DLD1 (cell line): ENCODE results near the gene PDIA5.

Experiments used
- in situ Hi-C: cut with HindIII; loops from 2 replicates; pipeline ENCODE4 v1.10.0; 2017; ENCODE audit warnings: low sequenced_read_pairs

The PDIA5 gene

DNA sequence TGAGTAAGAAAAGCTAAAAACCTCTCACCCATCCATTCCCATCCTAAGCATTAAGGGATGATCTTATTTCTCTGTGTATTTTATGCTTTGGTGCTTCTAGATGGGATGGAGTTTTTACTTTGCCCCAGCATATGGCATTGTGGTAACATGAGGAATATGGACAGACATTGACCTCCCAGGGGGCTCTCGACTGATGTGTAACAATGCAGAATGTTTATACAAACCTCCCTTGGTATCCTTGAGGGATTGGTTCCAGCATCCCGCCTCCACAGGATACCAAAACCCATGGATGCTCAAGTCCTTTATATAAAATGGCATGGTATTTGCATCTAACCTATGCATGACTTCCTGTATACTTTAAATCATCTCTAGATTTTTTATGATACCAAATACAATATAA, 21.6 kb downstream of the PDIA5 start:
- in situ Hi-C loops: no loop called here

DNA sequence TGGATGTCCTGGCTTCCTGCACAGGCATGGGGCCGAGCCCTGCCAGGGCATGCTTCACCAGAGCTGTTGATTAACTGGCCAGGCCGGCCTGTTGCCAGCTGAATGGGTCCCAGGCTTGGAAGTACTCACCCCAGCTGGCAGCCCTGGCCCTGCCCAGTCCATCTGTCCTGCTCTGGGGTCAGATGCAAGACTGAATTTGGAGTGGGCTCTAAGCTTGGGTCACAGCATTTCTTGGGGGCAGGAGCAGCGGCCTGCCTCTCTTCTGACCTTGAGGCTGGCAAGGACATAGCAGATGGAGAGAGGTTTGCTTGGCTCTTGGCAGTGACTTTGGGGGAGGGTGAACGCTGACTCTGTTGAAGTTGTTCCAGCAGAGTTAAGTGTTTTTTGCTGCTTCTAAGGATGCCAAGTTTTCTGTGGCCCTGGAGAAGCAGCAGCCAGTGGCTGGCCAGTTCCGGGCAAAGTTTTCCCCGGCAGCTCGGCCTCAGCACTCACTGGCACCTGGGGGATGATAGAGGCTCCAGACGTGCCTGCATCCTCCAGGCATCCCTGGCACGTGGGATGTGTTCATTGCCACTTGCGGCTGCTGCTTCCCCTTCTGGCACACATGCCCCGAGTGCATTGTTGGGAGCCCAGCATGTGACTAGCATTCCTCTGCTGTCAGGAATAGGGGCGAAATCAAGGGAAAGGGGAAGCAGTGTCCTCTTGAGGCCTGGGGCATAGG, 22.9 kb downstream of the PDIA5 start:
- in situ Hi-C loops: no loop called here

DNA sequence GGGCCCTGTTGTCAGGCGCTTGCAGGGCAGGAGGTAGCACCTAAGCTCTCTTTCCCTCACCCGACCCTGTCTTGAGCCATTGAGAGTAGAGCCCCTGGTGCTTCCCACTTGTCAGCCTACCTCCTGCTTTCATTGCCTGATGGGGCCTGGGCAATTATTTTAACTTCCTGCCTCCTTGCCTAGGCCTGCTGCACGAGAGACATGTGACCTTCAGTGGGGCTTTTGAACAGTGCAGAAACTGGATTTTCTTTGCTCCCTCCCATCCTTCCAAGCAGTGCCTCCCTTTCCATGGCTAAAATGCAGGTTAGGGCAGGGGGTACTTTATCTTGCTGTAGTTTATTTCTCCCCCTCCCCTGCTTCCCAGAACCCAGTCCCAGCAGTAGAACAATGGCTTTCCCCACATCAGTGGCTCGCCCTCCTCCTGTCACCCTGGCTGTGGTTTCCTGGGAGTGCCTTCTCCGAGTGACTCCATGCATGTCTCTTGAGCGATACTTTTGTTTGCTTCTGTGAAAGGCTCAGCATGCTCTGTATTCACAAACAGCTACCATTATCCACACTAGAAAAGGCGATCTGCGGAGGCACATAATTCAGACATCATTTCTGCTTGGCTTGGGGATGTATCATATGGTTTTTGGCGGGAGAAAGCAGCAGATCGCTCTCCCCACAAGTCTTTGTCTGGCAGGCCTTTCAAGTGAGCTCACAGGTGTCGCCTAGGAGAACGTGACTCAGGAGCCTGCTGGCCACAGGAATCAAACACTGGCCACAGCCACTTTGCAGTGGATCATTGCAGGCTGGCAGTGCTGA, 24.1 kb downstream of the PDIA5 start:
- in situ Hi-C loops: no loop called here

DNA sequence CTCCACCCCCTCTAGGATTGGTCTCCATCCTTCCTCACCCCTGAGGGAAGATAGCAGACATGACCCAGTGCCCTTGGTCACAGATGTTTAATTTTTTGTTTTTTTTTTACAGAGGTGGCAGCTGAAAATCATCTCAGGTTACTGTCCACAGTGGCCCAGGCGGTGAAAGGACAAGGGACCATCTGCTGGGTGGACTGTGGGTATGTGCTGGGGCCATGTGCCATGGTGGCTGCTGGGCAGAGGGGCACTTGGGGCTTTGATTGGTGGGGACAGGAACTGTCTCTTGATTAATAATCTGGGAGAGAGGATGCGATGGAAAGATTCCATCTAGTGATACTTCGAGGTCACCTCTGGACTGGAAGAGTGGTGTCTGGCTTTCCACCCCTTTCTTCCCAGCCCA, 25.4 kb downstream of the PDIA5 start:
- in situ Hi-C loops: no loop called here

DNA sequence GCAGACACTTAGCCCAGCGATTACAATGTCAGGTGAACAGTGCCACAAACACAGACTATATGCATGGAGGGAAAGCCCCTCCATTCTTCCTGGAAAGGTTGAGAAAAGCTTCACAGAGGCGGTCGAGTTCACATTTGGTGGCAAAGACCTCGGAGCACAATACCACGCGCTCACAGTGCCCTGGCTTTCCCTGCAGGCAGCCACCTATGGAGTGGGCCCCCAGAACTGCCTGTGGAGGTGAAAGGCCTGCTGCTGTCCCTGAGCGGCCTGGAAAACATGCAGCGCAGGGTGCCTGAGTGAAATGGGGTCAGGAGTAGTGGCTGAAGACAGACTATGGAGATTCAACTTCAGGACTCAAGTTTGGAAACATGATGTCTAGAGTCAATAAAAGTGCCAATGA, 26.9 kb downstream of the PDIA5 start:
- in situ Hi-C loops: no loop called here

DNA sequence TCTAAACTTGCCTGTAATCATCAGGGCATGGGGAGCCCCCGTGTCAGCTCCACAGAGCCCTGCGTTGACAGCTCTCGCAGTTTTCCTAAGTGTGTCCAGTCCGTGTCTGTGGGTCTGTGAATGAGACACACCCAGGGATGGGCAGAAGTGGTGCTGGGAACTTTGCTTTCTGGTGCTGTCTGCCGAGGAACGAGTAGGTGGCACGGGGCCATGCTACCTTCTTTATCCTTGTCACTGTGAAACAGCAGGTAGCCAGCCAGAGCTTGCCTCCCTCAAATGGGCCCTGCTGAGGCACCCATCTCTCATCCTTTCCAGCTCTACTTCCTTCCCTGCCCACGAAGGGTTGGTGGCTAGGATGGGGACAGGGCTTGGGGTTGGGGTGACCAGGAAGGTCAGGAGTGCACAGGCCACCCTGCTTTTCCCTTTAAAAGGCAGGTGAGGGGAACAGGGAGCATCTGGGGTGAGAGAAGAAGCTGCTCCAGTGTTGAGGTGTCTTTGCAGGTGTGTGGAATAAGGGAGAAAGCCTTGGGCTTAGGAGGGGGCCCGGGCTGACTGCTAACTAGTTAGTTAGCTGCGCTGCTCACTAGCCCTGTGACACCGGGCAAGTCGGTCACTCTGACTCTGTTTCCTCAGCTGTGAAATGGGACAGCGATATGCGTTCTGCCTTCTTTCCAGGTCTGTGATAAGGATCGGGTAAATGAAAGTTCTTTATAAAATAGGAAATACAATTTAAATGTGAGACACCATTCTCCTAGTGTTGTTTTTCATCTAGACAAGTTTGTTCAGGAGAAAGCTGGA, 27.9 kb downstream of the PDIA5 start:
- in situ Hi-C loops: no loop called here

DNA sequence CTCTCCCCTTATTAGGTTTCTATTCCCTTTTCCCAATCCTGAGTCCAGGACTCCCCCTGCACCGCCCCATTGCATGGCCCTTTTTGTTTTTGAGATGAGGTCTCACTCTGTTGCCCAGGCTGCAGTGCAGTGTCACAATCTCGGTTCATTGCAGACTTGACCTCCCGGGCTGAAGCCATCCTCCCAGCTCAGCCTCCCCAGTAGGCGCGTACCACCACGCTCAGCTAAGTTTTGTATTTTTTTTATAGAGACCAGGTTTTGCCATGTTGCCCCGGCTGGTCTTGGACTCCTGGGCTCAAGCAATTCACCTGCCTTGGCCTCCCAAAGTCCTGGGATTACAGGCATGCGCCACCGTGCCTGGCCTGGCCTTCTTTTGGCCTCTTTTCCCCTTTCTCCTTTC, 29.3 kb downstream of the PDIA5 start:
- in situ Hi-C loops: no loop called here

DNA sequence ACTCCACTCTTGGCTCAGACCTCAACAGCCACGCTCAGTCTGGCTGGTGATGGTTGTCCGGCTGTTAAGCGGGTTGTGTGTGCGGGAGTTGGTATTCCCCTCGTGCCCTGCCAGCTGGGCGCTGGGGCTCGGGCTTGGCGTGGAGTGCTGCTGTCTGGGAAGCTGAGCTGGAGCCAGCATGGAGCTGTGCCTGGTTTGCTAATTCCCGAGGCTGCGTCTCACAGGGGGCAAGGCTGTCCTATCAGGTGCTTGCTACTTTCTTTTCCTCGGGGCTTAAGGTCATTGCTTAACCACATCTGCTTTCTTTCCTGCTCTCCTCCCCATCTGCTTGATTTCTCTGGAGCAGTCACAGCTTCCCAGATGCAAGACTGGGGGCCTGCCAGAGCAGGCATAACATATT, 29.9 kb downstream of the PDIA5 start:
- in situ Hi-C loops: no loop called here

DNA sequence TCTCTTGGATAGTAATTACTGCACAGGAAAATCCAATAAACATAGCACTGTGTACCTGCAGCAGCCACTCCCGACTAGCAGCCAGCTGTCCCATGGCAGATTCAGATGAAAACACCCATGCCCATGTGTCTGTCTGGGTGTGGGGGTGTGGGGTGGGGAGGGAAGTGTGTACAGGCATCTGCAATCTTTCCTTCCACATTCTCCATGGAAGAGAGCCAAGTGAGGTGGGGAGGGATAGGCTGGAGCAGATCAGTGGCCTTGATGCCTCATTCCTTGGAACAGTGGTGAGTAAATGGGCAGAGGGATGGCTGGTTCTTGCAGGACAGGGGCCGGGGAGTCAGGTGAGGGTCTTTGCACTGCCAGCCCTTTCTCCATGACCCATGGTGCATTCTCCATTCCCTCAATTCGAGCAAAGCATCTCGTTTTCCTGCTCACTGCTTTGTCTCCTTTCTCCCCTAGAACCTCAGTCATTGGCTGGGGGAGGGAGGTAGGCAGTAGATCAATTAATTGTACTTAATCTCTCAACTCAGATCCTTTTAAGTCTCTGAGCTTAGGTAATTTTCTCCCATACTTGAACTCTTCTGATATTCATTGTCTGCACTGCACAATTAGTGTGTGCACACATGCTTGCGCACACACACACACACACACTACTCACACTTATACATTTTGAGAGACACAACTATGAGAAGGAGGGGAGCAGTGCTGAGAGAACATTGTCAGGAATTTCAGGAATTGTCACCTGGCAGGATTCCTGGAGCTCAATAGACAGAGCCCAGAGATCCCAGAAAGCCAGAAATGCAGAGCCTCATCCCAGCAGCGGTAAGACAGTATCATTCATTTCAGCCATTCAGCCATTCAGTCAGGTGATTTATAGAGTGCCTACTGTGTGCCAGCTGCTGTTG, 31.9 kb downstream of the PDIA5 start:
- in situ Hi-C loops: no loop called here

DNA sequence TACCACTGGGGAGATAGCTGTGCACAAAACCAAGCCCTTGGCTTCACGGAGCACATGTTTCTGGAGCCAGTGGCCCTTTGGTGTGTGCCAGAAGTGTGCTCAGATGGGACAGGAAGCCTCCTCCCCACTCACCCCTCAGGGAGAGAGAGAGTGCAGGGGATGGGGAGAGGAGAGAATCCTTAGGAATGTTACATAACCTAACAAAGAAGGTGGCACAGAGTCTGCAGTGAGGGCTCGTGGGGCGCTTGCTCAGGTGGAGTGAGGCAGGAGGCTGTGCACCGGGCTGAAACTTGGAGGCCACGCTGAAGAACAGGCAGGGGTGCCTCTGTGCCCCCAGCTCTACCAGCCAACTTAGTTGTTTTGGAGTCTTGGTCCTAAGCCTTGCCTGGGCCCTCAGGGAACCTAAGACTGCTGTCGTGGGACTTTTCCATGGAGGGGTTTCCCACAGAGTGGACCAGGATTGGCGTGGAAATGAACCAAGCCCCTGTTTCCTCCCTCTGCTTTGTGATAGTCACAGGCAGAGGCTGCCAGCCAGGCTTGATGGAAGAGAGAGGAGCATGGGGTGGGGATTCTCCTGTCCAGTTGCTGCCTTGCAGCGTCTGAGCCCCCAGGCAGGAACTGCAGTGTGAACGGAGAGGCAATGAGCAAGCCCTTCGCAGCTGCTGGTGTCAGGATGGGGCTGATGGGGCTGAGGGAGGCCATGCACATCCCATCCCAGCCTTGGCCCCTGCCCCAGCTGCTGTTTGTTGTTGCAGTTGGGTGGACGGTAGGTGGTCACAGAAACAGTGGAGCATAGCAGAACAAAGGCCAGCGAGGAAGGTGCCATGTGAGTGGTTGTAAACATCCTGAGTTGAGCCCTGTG, 32.7 kb downstream of the PDIA5 start:
- in situ Hi-C loops: no loop called here

DNA sequence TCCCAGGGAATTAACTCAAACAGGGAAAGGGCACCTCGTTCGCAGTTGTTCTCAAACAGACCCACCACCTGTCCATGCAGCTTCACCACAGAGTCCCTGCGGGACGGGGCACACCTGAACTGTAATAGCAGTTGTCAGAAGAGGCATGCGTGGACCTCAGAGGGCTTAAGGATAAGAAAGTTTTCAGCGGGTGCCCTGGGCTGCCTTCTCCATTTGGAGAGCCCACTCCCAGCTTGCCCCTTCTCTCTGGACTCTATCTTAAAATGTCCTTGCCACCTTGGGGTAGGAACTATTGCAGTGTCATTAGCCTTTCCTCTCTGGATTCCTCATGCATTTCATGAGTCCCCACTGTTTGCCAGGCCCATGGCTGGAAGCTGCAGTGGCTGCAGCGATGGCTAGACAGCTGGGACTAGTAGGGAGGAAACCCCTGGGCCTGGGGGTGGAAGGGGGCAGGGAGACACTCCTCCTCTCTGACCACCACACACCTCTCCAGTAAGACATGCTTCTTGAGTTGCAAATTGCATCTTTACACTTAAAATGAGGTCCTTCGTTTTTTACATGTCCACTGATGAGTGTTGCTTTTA, 33.5 kb downstream of the PDIA5 start:
- in situ Hi-C loops: no loop called here

DNA sequence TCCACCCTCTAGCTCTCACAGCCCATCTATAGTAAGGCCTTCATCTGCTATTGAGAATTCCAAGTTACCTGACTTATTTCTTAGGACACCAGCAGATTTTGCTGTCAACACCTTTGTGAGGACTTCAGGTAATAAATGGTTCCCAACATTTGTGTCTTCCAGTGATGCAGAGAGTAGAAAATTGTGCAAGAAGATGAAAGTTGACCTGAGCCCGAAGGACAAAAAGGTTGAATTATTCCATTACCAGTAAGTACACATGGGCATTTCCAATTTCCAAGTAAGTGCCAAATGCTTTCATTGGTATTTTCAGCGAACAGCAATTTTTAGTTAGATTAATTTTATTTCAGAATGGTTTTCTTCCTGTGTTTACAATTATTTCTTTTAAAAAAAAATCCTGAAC, 35.4 kb downstream of the PDIA5 start:
- in situ Hi-C loops: no loop called here

DNA sequence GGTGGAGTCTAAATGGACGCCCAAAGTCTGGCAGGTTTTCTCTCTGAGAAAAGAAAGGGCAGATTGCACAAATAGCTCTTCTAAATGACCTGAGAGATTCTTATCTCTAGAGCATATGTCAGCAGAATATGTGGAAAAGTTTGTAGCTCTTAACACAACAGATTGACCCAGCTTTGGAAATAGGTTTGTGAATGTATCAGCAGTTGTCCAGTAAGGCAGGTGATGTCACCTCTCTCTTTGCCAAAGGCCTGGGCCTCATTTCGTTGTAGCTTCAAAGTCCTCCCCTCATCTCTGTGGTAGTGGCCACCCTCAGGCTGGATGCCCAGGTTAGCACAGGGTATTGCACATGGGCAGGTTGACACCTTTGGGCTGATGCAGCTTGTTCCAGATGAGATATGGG, 36.0 kb downstream of the PDIA5 start:
- in situ Hi-C loops: no loop called here

DNA sequence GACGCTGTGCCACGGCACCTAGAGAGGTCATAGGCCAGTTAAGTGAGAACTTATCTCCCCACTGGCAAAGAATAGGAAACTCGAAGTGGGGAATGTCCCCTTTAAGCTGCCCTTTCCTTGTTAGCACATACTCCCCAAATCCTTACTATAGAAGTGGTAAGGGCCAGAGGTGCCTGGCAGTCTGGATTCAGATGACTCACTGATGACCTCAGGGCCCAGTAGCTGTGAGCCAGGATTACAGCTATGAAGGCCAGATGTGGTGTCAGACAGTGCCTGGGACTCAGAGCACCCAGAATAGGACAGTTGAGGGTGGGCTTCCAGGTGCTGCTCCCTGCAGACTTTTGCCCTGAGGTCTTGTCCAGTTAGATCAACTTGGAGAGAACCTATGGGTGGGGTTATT, 37.7 kb downstream of the PDIA5 start:
- in situ Hi-C loops: no loop called here

DNA sequence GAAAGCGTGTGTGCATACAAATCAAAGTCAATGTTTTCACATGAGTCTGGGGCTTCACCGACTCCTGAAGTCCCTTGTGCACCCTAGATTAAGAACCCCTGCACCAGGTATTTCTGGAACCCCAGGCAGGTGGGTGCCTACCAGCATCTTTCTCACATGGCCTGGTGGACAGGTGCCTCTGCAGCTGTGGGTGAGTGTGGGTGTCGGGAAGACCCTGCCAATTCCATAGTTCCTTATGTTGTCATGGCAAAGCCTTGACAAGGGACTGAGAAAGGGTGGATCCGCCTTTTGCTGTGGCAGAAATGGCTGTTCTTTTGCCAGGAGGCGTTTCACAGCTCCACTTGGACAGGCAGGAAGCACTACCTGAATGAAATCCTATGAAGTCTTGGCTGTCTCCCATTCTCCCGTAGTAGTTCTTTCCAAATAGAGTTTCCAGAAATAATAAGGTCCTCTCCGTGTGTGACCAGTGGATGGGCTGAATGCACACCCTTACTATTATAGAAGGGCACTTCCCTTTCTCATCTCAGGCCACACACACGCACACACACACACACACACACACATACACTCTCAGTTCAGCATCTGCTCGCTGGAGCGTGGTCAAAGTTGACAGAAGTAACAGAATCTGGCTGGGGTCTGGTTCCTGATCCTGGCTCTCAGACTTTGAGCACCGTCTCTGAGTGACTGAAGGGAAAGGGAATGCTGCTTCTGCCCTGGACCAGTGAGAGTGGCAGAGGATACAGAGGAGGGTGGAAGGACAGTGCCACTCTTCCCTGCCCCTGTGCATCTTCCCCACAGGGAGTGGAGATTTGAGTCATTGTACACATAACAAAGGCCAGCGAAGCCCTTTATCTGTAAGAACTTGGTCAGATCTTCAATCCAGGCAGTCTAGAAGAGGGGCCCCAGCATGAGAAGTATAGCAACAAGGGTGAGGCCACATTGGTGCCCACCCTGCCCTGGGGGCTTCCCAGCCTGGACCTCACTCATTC, 38.7 kb downstream of the PDIA5 start:
- in situ Hi-C loops: no loop called here

DNA sequence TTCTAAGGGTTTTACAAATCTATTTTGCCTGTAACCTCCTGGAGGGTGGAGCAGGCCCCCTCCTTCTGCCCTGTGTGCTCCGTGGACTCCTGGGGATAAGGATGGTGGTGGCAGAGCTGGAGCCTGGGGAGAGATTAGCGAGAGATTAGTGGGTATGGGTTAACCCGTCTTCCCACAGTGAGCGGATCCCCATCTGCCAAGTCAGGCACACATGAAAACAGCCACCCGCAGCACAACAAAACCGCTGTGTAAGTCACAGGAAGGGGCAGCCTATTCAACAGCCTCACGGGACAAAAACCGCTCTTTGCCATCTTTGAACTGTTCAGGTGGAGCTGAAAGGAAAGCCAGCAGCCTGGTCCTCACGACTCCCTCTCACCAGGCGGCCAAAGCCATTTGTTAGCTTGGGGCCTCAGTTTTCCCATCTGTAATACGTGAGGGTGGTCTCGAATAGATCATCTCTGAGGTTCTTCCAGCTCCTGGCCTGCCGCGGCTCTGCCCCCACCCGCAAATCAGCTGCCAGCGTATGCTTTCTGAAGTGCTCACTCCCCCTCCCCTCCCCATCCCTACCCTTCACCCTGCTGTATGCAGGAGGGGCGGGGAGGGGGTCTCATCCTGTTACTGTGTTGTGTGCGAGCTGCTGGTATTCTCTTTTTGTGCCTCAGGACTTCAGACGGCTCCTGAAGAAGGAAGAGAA, 43.6 kb downstream of the PDIA5 start:
- in situ Hi-C loops: no loop called here

DNA sequence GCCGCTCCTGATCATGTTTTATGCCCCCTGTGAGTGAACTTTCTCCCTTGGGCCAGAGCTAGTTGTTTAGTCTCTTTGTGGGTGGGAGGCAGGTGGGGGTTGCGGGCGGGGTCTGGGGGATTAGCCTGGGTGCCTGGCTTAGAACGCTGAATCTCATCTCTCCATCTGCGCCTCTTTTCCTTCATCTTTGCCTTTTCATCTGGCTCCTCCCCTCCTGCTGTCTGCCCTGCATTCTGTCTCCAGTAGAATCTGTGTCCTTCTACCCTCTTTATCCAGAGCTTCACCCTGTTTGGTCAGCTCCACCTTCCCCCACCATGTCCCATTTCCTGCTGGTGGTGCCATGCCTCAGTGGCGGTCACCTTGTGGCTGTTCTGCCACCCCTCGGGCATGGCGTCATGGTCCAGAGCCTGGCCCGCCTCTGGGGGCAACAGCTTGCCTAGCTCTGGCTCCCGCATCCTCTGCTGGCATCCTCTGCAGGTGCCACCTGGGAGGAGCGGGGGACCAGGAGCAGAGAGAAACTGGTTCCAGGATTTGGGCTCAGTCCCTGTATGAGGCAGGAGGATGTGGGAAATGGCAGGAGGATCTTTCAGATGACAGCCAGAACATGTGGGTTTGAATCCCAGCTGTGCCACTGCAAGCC, 44.3 kb downstream of the PDIA5 start:
- in situ Hi-C loops: no loop called here
